ENCODE measurements around the gene NPDC1.

NPDC1 gene

DNA sequence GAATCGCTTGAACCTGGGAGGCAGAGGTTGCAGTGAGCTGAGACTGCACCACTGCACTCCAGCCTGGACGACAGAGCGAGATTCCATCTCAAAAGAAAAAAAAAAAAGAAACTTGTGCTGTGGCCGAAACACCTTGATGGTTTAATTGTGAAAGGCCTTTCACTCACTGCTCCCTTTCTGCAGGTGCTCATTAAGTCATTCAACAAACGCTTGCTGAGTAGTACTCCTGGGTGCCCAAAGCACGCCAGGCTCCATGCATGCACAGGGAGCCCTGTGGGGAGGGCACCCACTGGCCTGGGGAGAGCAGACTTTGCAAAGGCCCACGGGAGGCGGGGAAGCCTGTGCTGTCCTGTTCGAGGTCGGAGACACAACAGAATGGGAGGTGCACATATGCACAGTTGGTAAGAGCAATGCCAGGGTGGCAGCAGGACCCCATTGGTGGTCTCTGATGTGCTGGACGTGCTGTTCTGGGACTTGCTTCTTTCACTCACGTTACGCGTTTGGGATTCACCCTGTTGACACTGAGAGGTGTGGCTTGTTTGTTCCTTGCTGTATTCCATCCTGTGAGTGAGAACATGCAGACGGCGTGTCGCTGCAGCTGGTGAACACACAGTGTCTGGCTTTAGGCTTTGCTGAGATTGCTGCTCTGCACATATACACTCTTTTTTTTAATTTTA, 10.9 kb upstream of the NPDC1 start:
- no peak overlapping the region for H3K4me3 ChIP-seq (ENCODE audit: low read depth, low read length)
- no peaks in the 10 kb centered on the region for H3K9me3 ChIP-seq (ENCODE audit: control insufficient read depth, low read length)
- H3K79me2 ChIP-seq: no peaks in the 10 kb centered on the region
- no peak overlapping the region for H3K4me2 ChIP-seq (ENCODE audit: low read length)
- H3K9ac ChIP-seq: no peak overlapping the region
- H3K36me3 ChIP-seq (ENCODE audit: control insufficient read depth, insufficient read depth, low read length): no peaks in the 10 kb centered on the region
- no peak overlapping the region for H2AFZ ChIP-seq
- H3K27me3 ChIP-seq (ENCODE audit: control insufficient read depth, insufficient read depth, low read length): no peaks in the 10 kb centered on the region
- TF ChIP-seq, protein P1, sequence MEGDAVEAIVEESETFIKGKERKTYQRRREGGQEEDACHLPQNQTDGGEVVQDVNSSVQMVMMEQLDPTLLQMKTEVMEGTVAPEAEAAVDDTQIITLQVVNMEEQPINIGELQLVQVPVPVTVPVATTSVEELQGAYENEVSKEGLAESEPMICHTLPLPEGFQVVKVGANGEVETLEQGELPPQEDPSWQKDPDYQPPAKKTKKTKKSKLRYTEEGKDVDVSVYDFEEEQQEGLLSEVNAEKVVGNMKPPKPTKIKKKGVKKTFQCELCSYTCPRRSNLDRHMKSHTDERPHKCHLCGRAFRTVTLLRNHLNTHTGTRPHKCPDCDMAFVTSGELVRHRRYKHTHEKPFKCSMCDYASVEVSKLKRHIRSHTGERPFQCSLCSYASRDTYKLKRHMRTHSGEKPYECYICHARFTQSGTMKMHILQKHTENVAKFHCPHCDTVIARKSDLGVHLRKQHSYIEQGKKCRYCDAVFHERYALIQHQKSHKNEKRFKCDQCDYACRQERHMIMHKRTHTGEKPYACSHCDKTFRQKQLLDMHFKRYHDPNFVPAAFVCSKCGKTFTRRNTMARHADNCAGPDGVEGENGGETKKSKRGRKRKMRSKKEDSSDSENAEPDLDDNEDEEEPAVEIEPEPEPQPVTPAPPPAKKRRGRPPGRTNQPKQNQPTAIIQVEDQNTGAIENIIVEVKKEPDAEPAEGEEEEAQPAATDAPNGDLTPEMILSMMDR (IDR thresholded peaks at IDR 0.05): no peak
- no peaks in the 10 kb centered on the region for H3K4me1 ChIP-seq
- H3K27ac ChIP-seq: no peak overlapping the region

DNA sequence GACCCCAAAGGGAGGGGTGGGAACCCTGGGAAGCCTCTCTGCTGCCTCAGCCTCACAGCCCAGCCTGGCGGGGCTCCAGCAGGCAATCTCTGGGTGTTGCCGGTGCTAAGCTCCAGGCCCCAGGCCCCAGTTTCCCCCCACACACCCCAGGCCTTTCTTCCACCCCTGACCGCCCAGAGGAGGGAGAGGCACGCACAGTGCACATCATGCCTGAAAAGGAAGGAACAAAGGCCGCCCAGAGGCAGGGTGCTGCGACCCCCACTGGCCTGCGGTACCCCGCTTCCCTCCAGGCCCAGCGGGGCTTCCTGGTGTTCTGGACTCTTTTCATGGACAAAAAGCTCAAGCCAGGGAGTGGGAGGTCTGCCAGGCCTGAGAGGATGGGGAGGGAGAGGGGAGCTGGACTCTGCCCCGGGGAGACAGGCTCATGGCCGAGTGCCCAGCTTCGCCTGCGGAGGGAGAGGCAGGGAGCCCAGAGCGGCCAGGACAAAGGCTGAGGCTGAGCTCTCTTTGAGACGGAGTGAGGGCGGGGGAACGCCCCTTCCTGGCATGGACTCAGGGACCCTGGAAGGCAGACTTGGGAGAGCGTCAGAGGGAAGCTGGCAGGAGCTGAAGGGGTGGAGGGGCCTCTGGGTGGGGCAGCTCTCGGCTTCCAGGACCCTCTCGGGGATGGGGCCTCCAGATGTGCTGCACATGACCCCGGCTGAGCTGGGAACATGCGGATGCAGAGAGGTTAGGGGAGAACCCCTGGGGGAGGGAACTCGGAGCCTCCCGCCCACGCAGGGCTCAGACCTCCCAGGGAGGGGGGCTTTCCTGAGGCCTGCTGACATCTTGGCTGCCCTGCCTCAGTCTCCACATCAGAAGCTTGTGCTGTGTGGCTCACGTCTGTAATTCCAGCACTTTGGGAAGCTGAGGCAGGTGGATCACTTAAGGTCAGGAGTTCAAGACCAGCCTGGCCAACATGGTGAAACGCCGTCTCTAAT, 9.7 kb upstream of the NPDC1 start:
- no peak overlapping the region for H3K27ac ChIP-seq
- no peaks in the 10 kb centered on the region for H3K9me3 ChIP-seq (ENCODE audit: control insufficient read depth, low read length)

DNA sequence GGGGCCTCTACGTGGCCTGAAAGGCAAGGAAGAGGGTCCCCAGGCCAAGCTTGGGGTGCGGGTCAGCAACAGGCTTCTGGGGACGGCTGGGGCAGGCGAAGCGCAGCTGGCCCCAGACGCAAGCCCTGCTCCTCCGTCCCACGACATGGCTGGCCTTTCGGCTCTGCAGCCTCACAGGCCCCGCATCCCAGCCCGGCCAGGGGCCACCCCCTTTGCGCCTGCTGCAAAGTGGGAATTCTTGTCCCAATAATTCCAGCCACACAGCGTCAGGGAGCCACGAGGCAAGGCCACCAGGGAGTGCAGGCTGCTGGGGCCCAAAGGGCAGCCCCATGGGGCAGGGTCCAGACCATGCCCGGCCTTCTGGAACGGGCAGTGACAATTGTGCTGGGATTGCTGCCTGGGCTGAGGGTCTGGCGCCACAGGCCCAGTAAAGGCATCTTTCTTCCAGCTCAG, 9.0 kb upstream of the NPDC1 start:
- H3K4me2 ChIP-seq (ENCODE audit: low read length): no peak overlapping the region
- TF ChIP-seq, protein P1 (IDR thresholded peaks at IDR 0.05): no peak
- H3K9me3 ChIP-seq (ENCODE audit: control insufficient read depth, low read length): no peaks in the 10 kb centered on the region
- no peaks in the 10 kb centered on the region for H3K4me1 ChIP-seq
- no peaks in the 10 kb centered on the region for H3K36me3 ChIP-seq (ENCODE audit: control insufficient read depth, insufficient read depth, low read length)
- no peaks in the 10 kb centered on the region for H3K79me2 ChIP-seq
- H3K27ac ChIP-seq: no peak overlapping the region
- H2AFZ ChIP-seq: no peak overlapping the region
- H3K27me3 ChIP-seq (ENCODE audit: control insufficient read depth, insufficient read depth, low read length): no peaks in the 10 kb centered on the region
- H3K4me3 ChIP-seq (ENCODE audit: low read depth, low read length): no peak overlapping the region
- no peak overlapping the region for H3K9ac ChIP-seq

More for the DNA sequence above, 9.7 kb upstream of the NPDC1 start:
- Histone ChIP-seq H3K4me2 (ENCODE audit: low read length) (no peak overlapping the region), H3K4me3 (ENCODE audit: low read depth, low read length) (no peak overlapping the region), H3K79me2 (no peaks in the 10 kb centered on the region), H3K27me3 (ENCODE audit: control insufficient read depth, insufficient read depth, low read length) (no peaks in the 10 kb centered on the region), H3K36me3 (ENCODE audit: control insufficient read depth, insufficient read depth, low read length) (no peaks in the 10 kb centered on the region), H3K4me1 (no peaks in the 10 kb centered on the region), H2AFZ (no peak overlapping the region), H3K9ac (no peak overlapping the region)
- TF ChIP-seq, protein P1 (IDR thresholded peaks at IDR 0.05): no peak

DNA sequence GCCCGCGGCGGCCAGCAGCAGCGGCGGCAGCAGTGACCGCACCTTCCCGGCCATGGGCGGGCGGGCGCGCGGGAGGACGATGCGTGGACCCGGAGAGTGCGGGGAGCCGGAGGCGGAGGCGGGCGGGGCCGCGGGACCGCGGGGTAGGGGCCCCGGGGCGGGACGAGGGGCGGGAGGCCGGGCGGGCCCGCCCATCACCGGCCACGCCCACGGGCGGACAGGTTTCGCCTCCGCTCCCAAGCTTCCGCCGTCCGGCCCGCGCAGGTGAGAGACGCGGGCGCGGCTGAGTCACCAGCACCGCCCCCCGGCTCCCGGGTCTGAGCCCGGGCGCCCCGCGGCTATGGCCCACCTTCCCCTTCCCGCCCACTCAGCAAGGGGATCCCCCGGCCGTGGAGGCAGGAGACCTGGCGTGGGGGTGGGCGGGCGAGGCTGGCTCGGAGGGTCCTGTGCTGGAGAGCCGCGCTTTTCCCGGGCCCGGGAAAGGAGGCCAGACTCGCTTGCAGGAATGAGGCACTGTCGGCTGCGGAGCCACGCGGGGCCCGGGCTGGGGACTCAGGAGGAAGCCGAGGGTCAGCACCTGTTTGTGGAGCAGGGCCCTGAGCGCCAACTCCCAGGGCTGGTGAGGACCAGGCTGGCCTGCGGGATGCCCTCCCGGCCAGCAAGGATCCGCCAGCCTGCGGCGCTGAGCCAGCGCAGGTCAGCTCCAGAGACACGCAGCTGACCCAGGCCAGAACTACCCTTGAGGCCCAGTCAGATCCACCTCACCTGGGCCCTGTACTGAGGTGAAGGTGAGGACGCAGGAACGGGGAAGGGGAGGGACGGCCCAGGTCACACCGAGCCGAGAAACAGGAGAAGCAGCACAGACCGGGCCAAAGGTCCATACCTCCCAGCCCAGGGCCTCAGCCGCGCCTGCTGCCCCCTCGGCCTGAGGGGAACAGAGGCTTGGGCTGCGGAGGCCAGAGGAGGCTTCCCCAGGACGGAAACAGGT, 8.3 kb upstream of the NPDC1 start, which contains the start of gene ENTPD2:
Gene ENTPD2, minus strand, starts transcription at position 118 of the 988 bp plus-strand sequence. Its CDS starts 64 bp downstream, at position 54.
- Histone ChIP-seq H3K36me3 (ENCODE audit: control insufficient read depth, insufficient read depth, low read length) (no peaks in the 10 kb centered on the region), H3K9me3 (ENCODE audit: control insufficient read depth, low read length) (no peaks in the 10 kb centered on the region), H3K27ac (no peak within 1 kb of the TSS), H2AFZ (peak within 1 kb of the TSS; percentile 69), H3K9ac (no peak within 1 kb of the TSS), H3K4me2 (ENCODE audit: low read length) (peak within 1 kb of the TSS; percentile 63), H3K27me3 (ENCODE audit: control insufficient read depth, insufficient read depth, low read length) (no peaks in the 10 kb centered on the region), H3K79me2 (no peaks in the 10 kb centered on the region), H3K4me1 (no peaks in the 10 kb centered on the region), H3K4me3 (ENCODE audit: low read depth, low read length) (peak within 1 kb of the TSS; percentile 42)
- TF ChIP-seq, protein P1 (IDR thresholded peaks at IDR 0.05): no peak
